Nucleus accumbens (tissue), 56 donors: ENCODE data around the gene CES2.
"Not testable (repeated sequence)": the region's sequence is repeated elsewhere in the genome, so short reads cannot be mapped to it uniquely, and the experiment has no call there.

Experiments used
- DNase-seq, 56 donors: peaks; one replicate each; lab custom pipeline; 2025; lab: John Stamatoyannopoulos, UW

CES2 gene

GRCh38 chr16:66933776-66934137 lies 1.6 kb upstream of the CES2 start:
- peak in 8 of 56 donors; percentile 31 to 74 (median 68) for DNase-seq

- peak in 55 of 56 donors; percentile 27 to 92 (median 80) for DNase-seq
Measured at GRCh38 chr16:66934138-66934838, 1.0 kb upstream of the CES2 start, which contains the start of gene CIAO2B. CIAO2B (minus strand) TSS chr16:66934402; CDS start chr16:66934364, 38 bp downstream.

GRCh38 chr16:66934839-66935313 lies 440 bp upstream of the CES2 start:
- peak in 5 of 56 donors; percentile 15 to 45 (median 37) for DNase-seq

GRCh38 chr16:66936462-66936861 lies 1.1 kb downstream of the CES2 start:
- no peak for DNase-seq

GRCh38 chr16:66936889-66937554 lies 1.7 kb downstream of the CES2 start:
- DNase-seq = no peak

GRCh38 chr16:66937725-66938337 lies 2.5 kb downstream of the CES2 start:
- DNase-seq = no peak

- DNase-seq = no peak
Measured at GRCh38 chr16:66939366-66939765, 4.0 kb downstream of the CES2 start.

- no peak for DNase-seq
Measured at GRCh38 chr16:66940236-66940635, 4.9 kb downstream of the CES2 start.

- no peak for DNase-seq
Measured at GRCh38 chr16:66942981-66943380, 7.7 kb downstream of the CES2 start.

GRCh38 chr16:66943426-66944053 lies 8.2 kb downstream of the CES2 start:
- DNase-seq = no peak

GRCh38 chr16:66944054-66944441 lies 8.7 kb downstream of the CES2 start:
- DNase-seq = no peak

- DNase-seq = not testable (repeated sequence)
Measured at GRCh38 chr16:66944971-66945370, 9.7 kb downstream of the CES2 start.

GRCh38 chr16:66945939-66946338 lies 10.6 kb downstream of the CES2 start:
- no peak for DNase-seq

GRCh38 chr16:66946541-66946940 lies 11.2 kb downstream of the CES2 start:
- no peak for DNase-seq

GRCh38 chr16:66946974-66947301 lies 11.6 kb downstream of the CES2 start:
- no peak for DNase-seq

- peak in 48 of 56 donors; percentile 12 to 90 (median 60) for DNase-seq
Measured at GRCh38 chr16:66947302-66948065, 12.2 kb downstream of the CES2 start.

GRCh38 chr16:66948134-66948836 lies 13.0 kb downstream of the CES2 start:
- peak in 2 of 56 donors; percentile 15 to 29 for DNase-seq

- no peak for DNase-seq
Measured at GRCh38 chr16:66948837-66949225, 13.5 kb downstream of the CES2 start.

- DNase-seq = no peak
Measured at GRCh38 chr16:66949472-66949871, 14.2 kb downstream of the CES2 start.

- no peak for DNase-seq
Measured at GRCh38 chr16:66950437-66950836, 15.1 kb downstream of the CES2 start.
